ENCODE data around the gene SULT1A2.
A peak's percentile ranks its signal among the peaks of the same experiment; 100 is the strongest.
"Not testable (repeated sequence)": the region's sequence is repeated elsewhere in the genome, so short reads cannot be mapped to it uniquely, and the experiment has no call there.

Gene SULT1A2

GRCh38 chr16:28596840-28597691 is at the start of gene SULT1A2:
Gene SULT1A2 (minus strand): TSS chr16:28597050. CDS start chr16:28595930, 1,120 bp downstream.
- DNase-seq: no peak

- DNase-seq: not testable (repeated sequence)
Observed at GRCh38 chr16:28639959-28640358, 43.1 kb upstream of the SULT1A2 start.

GRCh38 chr16:28638359-28638758 is 41.5 kb upstream of the SULT1A2 start:
- not testable (repeated sequence) for DNase-seq

GRCh38 chr16:28637765-28638164 is 40.9 kb upstream of the SULT1A2 start, which contains the start of gene NPIPB8:
Gene NPIPB8 (plus strand): TSS chr16:28638065. CDS start chr16:28638361, 296 bp downstream.
- DNase-seq: not testable (repeated sequence)

GRCh38 chr16:28636093-28636823 is 39.4 kb upstream of the SULT1A2 start:
- peak; percentile 32 for DNase-seq

- not testable (repeated sequence) for DNase-seq
Observed at GRCh38 chr16:28630905-28631304, 34.1 kb upstream of the SULT1A2 start.

- no peak for DNase-seq
Observed at GRCh38 chr16:28623172-28623711, 26.4 kb upstream of the SULT1A2 start.

- not testable (repeated sequence) for DNase-seq
Observed at GRCh38 chr16:28622532-28623171, 25.8 kb upstream of the SULT1A2 start.

GRCh38 chr16:28621481-28622155 is 24.8 kb upstream of the SULT1A2 start:
- no peak for DNase-seq

- DNase-seq: not testable (repeated sequence)
Observed at GRCh38 chr16:28620316-28620715, 23.5 kb upstream of the SULT1A2 start.

- no peak for DNase-seq
Observed at GRCh38 chr16:28617874-28618273, 21.0 kb upstream of the SULT1A2 start.

- no peak for DNase-seq
Observed at GRCh38 chr16:28616636-28617035, 19.8 kb upstream of the SULT1A2 start.

- DNase-seq: not testable (repeated sequence)
Observed at GRCh38 chr16:28616224-28616577, 19.4 kb upstream of the SULT1A2 start.

- DNase-seq: peak; percentile 18
Observed at GRCh38 chr16:28615486-28616223, 18.8 kb upstream of the SULT1A2 start.

- not testable (repeated sequence) for DNase-seq
Observed at GRCh38 chr16:28614561-28614960, 17.7 kb upstream of the SULT1A2 start.

- not testable (repeated sequence) for DNase-seq
Observed at GRCh38 chr16:28613912-28614311, 17.1 kb upstream of the SULT1A2 start.

GRCh38 chr16:28612359-28613280 is 15.8 kb upstream of the SULT1A2 start:
- DNase-seq: not testable (repeated sequence)

GRCh38 chr16:28610595-28611191 is 13.8 kb upstream of the SULT1A2 start:
- no peak for DNase-seq

GRCh38 chr16:28609631-28610594 is 13.1 kb upstream of the SULT1A2 start, which contains the start of gene SULT1A1:
Gene SULT1A1 (minus strand): TSS chr16:28610044. CDS start chr16:28608855, 1,189 bp downstream.
- no peak for DNase-seq
